Activated CD4-positive, alpha-beta T cell treated with anti-CD3 and anti-CD28 coated beads for 1 hour (primary cell): ENCODE results near the gene PNRC2.
"Not testable (repeated sequence)": the region's sequence is repeated elsewhere in the genome, so short reads cannot be mapped to it uniquely, and the experiment has no call there.

Experiments
- DNase-seq: peaks from one replicate; pipeline ENCODE4 v3.0.0-alpha.2; 2020

Gene PNRC2

GRCh38 chr1:23995431-23995837, 35.8 kb downstream of the PNRC2 start:
- no peak for DNase-seq

DNA sequence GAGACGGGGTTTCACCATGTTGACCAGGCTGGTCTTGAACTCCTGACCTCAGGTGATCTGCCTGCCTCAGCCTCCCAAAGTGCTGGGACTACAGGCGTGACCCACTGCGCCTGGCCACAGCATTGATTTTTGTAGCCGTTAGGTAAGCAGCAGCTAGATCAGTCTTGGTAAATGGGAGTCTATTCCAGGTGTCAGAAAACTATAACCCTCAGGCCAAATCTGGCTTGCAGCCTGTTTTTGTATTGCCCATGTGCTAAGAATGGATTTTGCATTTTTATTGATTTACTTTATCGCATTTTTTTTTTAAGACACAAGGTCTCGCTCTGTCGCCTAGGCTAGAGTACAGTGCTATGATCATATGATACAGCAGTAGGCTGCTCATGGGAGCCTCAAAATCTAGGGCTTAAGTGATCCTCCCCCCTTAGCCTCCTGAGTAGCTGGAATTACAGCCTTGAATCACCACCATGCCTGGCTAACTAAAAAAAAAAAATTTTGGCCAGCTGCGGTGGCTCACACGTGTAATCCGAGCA, 37.1 kb downstream of the PNRC2 start:
- DNase-seq: no peak

- no peak for DNase-seq
Measured at GRCh38 chr1:23997812-23998211, 38.2 kb downstream of the PNRC2 start.

DNA sequence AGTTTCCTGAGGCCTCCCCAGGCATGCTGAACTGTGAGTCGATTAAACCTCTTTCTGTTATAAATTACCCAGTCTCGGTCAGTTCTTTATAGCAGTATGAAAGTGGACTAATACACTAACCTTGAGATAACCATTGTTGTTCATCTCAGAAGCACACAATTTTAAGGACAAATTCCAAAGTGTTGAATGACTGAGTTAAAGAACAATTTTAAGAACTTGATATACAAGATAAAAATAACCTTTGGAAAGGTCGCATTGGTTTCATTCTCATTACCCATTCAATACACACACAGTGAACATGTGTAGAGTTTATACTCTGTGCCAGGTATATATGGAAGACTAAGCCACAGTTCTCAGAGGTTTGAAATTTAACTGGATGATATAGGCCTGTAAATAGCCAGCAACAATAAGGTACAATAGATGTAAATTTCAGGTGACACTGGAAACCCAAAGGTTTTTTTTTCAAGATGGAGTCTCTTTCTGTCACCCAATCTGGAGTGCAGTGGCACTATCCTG, 39.6 kb downstream of the PNRC2 start:
- DNase-seq: no peak

GRCh38 chr1:24002695-24003094, 43.1 kb downstream of the PNRC2 start:
- DNase-seq: no peak

DNA sequence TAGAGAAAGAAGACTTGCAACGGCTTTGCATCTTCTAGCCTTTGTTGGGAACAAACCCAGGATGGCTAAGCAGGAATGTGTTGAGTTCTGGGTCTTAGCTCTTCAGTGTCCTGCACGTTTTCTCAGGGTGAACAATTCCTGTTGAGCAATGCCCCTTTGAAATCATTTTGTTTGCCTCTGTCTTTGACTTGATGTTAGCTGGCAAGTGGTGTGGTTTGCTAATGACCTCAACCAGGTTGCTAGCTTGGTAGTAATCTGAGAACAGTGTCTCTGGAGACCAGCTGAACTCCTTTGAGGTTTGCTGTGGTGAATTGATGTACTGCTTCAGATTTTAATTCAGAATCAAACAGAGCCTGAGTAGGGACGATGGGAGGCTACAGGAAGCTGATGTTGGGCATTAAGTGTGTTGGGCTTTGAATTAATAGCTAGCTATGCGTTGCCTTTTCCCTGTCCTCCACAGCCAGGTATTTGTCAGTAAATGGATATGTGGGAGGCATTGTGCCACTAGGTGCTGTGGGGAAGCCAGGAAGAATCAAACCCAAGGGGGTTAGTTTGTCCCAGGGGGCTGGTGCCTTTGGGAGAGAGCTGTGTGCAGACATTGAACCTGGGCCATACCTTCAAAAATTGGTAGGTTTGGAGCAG, 43.8 kb downstream of the PNRC2 start:
- no peak for DNase-seq

DNA sequence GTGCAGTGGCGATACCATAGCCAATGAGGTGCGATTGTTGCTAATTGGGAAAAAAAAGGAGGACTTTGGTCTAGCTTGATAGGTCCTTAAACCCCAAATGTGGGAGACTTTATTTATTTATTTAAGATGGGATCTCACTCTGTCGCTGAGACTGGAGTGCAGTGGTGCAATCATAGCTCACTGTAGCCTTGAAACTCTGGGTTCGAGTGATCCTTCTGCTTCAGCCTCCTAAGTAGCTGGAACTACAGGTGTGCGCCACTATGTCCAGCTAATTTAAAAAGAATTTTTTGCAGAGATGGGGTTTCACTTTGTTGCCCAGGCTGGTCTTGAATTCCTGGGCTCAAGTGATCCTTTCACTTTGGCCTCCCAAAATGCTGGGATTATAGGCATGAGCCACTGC, 44.5 kb downstream of the PNRC2 start:
- no peak for DNase-seq

DNA sequence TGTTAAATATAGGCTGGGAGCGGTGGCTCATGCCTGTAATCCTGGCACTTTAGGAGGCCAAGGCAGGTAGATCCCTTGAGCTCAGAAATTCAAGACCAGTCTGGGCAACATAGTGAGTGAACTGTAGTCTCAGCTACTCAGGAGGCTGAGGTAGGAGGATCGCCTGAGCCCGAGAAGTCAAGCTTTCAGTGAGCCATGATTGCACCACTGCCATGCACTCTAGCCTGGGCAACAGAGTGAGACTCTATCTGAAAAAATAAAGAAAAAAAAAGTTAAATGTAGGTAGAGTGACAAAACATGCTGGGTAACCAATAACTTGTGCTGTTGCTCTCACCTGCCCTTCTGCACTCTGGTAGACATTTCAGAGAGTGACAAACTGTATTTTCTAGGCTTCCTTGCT, 45.5 kb downstream of the PNRC2 start:
- DNase-seq: no peak

DNA sequence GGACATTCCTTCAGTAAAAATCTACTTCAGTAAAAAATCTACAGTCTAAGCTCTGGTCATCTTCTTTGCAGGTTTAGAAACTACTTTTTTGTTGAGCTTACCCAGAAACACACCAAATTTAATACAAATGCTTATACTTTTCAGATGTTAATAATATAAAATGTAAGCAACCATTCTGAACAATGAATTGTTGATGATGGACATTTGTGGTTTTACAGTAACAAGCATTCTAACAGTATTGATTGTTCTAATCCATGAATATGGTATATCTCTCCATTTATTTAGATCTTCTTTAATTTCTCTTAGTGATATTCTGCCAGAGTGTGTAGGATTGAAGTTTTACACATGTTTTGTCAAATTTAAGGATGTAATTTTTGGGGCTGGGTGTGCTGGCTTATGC, 47.5 kb downstream of the PNRC2 start:
- no peak for DNase-seq

DNA sequence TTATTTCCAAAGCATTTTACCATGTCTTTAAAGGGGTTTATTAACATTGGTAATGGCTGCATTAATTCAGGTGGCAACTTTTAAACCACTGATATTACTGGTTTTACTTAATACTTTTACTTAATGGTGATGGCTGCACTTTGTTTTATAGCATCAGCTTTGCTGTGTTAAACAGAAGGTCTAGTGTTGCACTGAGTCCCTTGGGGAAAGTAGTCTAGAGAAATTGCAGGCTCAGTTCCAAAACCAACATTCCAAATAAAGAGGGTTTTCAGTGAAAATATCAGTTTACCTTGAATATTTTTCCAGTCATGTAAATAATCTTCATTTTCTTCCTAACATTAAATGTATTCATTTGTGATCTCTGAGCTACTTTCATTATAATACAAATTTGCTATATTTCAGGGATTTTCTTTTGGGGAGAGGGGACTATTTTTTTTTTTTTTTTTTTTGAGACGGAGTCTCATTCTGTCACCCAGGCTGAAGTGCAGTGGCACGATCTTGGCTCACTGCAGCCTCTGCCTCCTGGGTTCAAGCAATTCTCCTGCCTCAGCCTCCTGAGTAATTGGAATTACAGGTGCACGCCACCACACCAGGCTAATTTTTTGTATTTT, 49.1 kb downstream of the PNRC2 start:
- DNase-seq: not testable (repeated sequence)

DNA sequence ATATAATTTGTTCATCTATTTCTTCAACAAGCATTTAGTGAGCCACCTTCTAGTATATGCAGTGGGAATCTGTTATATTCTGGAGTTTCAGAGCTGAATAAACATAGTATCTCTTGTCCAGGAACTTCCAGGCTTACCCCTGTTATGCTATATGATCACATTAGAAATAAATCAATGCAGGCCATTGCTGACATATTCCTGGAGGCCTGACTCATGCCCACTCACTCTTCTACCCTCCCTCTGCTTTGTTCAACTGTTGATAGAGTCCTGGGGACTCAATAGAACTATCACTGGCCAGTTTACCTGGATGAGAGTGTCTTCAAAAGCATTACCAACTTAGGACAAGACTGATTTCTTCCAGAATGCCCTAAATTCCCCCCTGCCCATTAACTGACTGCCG, 49.8 kb downstream of the PNRC2 start:
- DNase-seq: no peak

GRCh38 chr1:24010650-24011049, 51.0 kb downstream of the PNRC2 start:
- no peak for DNase-seq

DNA sequence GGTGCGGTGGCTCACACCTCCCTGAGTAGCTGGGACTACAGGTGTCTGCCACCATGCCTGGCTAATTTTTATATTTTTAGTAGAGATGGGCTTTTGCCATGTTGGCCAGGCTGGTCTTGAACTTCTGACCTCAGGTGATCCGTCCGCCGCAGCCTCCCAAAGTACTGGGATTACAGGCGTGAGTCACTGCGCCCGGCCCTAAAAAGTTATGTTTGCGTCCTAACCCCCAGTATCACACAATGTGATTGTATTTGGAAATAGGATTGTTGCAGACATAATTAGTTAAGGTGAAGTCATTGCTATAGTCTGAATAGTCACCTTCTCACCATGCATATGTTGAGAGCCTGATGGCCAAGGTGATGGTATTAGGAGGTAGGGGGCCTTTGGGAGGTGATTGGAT, 53.2 kb downstream of the PNRC2 start:
- not testable (repeated sequence) for DNase-seq
